ENCODE measurements around the gene ANKDD1B.

The ANKDD1B gene

DNA sequence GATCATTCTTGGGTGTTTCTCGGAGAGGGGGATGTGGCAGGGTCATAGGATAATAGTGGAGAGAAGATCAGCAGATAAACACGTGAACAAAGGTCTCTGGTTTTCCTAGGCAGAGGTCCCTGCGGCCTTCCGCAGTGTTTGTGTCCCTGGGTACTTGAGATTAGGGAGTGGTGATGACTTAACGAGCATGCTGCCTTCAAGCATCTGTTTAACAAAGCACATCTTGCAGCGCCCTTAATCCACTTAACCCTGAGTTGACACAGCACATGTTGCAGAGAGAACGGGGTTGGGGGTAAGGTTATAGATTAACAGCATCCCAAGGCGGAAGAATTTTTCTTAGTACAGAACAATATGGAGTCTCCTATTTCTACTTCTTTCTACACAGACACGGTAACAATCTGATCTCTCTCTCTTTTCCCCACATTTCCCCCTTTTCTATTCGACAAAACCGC is 368 bp upstream of the ANKDD1B start (continued):
- TF ChIP-seq SCRT1 (tag by site-specific recombination; IDR thresholded peaks at IDR 0.05; ENCODE audit: borderline replicate concordance) (peak; percentile 72; the same call in 1 of the 2 replicates), ZIC2 (tag by site-specific recombination; IDR thresholded peaks at IDR 0.05) (0 out of 2 replicates have a peak, but pooled peaks have one; percentile 26), ZNF629 (tag by site-specific recombination; IDR thresholded peaks at IDR 0.05) (0 out of 2 replicates have a peak, but pooled peaks have one; percentile 24)
- TF ChIP-seq, protein P1, sequence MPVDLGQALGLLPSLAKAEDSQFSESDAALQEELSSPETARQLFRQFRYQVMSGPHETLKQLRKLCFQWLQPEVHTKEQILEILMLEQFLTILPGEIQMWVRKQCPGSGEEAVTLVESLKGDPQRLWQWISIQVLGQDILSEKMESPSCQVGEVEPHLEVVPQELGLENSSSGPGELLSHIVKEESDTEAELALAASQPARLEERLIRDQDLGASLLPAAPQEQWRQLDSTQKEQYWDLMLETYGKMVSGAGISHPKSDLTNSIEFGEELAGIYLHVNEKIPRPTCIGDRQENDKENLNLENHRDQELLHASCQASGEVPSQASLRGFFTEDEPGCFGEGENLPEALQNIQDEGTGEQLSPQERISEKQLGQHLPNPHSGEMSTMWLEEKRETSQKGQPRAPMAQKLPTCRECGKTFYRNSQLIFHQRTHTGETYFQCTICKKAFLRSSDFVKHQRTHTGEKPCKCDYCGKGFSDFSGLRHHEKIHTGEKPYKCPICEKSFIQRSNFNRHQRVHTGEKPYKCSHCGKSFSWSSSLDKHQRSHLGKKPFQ (tag by site-specific recombination; IDR thresholded peaks at IDR 0.05) = peak; percentile 18; the same call in 1 of the 2 replicates

DNA sequence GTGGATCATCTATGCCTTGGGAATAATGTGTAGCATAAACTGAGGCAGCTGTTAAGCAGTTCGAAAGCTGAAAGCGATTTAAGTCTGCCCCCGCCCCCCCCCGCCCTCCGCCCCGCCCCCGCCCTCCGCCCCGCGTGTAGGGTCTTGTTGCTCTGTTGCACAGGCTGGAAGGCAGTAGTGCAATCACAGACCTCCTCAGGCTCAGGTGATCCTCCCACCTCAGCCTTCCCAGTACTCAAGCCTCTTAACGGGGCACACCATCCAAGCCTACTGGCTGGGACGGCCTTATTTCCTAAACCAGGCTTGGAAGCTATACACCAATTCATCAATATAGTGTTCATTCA is 945 bp downstream of the ANKDD1B start:
- H3K4me3 ChIP-seq (ENCODE audit: low read depth, low read length) = no peak overlapping the region
- peaks cover 20% of the 10 kb centered on the region for H3K4me1 ChIP-seq (ENCODE audit: control insufficient read depth, insufficient read depth, low read length)
- no peak overlapping the region for H3K27ac ChIP-seq (ENCODE audit: extremely low read depth, low read depth, low read length)
- TF ChIP-seq ZNF391 (tag by site-specific recombination; IDR thresholded peaks at IDR 0.05; ENCODE audit: borderline replicate concordance, low read depth) = no peak
- no peak for TF ChIP-seq MEIS1 (CRISPR knock-in tag; IDR thresholded peaks at IDR 0.05; ENCODE audit: borderline replicate concordance)
- TF ChIP-seq ZFHX2 (tag by site-specific recombination; conservative IDR thresholded peaks at IDR 0.05) = 0 out of 2 replicates have a peak, but pooled peaks have one; percentile 0
- TF ChIP-seq ZNF510 (tag by site-specific recombination; IDR thresholded peaks at IDR 0.05; ENCODE audit: insufficient replicate concordance) = no peak
- no peak for TF ChIP-seq ZNF549 (tag by site-specific recombination; IDR thresholded peaks at IDR 0.05)
- H3K9me3 ChIP-seq (ENCODE audit: control insufficient read depth, insufficient read depth, low read depth, low read length) = no peaks in the 10 kb centered on the region
- CTCF ChIA-PET = no interaction called here
- H3K36me3 ChIP-seq (ENCODE audit: control insufficient read depth in 2 of 2, insufficient read depth in 1 of 2, low read length in 2 of 2) = no peaks in the 10 kb centered on the region
- POLR2A ChIA-PET = no interaction called here

DNA sequence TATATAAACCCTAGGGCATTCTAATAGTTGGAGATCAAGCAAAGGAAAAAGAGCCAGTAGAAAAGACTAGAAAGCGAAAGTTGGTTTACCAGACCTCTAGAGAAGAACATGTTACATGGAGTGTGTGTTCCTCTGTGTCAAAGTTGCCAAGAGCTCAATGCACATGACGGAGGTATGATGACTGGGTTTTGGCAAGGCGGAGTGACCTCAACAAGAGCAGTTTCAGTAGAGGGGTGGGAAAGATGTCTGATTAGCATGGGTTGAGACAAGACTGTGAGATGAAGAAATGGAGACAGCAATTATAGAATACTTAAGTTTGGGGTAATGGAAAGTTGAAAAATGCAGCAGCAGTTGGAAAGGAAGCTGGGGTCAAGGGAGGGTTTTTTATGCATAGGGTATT is 1.6 kb downstream of the ANKDD1B start:
- H3K27ac ChIP-seq (ENCODE audit: extremely low read depth, low read depth, low read length) = no peak overlapping the region
- peaks cover 24% of the 10 kb centered on the region for H3K4me1 ChIP-seq (ENCODE audit: control insufficient read depth, insufficient read depth, low read length)
- CTCF ChIA-PET = no interaction called here
- no peaks in the 10 kb centered on the region for H3K36me3 ChIP-seq (ENCODE audit: control insufficient read depth in 2 of 2, insufficient read depth in 1 of 2, low read length in 2 of 2)
- no peak overlapping the region for H3K4me3 ChIP-seq (ENCODE audit: low read depth, low read length)
- POLR2A ChIA-PET = no interaction called here
- TF ChIP-seq ZNF677 (tag by site-specific recombination; IDR thresholded peaks at IDR 0.05) (peak; percentile 38; the same call in 1 of the 2 replicates), ZNF132 (tag by site-specific recombination; IDR thresholded peaks at IDR 0.05; ENCODE audit: borderline replicate concordance) (no peak), KLF16 (tag by site-specific recombination; IDR thresholded peaks at IDR 0.05) (no peak), SETDB1 (IDR thresholded peaks at IDR 0.05; ENCODE audit: insufficient read length, low read length) (no peak), ZNF175 (tag by site-specific recombination; IDR thresholded peaks at IDR 0.05) (no peak), HOXD13 (CRISPR knock-in tag; IDR thresholded peaks at IDR 0.05; ENCODE audit: borderline replicate concordance) (no peak), MZF1 (tag by site-specific recombination; IDR thresholded peaks at IDR 0.05; ENCODE audit: borderline replicate concordance) (no peak)
- TF ChIP-seq, protein P2, sequence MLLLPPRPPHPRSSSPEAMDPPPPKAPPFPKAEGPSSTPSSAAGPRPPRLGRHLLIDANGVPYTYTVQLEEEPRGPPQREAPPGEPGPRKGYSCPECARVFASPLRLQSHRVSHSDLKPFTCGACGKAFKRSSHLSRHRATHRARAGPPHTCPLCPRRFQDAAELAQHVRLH (tag by site-specific recombination; IDR thresholded peaks at IDR 0.05) = no peak
- TF ChIP-seq, protein P3, sequence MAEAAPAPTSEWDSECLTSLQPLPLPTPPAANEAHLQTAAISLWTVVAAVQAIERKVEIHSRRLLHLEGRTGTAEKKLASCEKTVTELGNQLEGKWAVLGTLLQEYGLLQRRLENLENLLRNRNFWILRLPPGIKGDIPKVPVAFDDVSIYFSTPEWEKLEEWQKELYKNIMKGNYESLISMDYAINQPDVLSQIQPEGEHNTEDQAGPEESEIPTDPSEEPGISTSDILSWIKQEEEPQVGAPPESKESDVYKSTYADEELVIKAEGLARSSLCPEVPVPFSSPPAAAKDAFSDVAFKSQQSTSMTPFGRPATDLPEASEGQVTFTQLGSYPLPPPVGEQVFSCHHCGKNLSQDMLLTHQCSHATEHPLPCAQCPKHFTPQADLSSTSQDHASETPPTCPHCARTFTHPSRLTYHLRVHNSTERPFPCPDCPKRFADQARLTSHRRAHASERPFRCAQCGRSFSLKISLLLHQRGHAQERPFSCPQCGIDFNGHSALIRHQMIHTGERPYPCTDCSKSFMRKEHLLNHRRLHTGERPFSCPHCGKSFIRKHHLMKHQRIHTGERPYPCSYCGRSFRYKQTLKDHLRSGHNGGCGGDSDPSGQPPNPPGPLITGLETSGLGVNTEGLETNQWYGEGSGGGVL (tag by site-specific recombination; IDR thresholded peaks at IDR 0.05) = no peak
- no peaks in the 10 kb centered on the region for H3K9me3 ChIP-seq (ENCODE audit: control insufficient read depth, insufficient read depth, low read depth, low read length)

Measured in HEK293 (cell line).